ENCODE results near the gene MIEF1. TPM values are rescaled to one million over a fixed set of nuclear protein-coding genes. Genes with fewer than 3 reads are reported as not detected.

The MIEF1 gene
- polyA plus RNA-seq: 9.0 and 9.3 TPM in 2 replicates

DNA sequence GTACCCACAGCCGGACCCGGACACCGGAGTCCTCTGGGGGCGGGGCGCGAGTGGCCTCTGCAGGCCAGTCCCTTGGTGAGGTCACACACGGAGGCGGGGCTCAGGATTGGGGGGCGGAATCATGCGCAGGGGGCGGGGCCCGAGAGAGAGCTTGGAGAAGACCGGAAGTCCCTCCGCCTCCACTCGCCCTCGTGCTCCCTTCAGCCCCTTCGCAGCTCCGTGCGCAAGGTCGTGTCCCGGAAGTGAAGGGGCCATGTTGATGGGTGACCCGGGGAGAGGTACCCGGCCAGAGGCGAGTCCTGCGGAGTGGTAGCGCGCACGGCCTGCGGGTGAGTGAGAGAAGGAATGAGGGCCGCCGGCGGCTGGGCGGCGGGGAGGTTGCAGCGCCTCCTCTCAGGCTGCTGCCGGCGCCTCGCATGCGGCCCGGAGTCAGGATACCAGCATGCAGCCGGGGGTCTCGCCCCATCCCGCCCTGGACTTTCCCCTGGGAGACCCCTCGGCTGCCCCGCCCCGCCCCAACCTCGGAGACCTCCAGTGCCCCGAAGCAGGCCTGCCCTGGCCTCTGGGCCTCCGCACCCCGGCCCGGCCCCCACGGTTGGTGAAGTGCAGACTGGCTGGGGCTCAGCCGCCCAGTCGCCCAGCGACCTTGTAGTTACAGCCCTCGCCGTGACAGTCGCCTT is at the start of gene MIEF1:
TSS of gene MIEF1 (plus strand) at position 182 of the 680 bp plus-strand sequence. CDS start 9,005 bp downstream, outside the sequence.

DNA sequence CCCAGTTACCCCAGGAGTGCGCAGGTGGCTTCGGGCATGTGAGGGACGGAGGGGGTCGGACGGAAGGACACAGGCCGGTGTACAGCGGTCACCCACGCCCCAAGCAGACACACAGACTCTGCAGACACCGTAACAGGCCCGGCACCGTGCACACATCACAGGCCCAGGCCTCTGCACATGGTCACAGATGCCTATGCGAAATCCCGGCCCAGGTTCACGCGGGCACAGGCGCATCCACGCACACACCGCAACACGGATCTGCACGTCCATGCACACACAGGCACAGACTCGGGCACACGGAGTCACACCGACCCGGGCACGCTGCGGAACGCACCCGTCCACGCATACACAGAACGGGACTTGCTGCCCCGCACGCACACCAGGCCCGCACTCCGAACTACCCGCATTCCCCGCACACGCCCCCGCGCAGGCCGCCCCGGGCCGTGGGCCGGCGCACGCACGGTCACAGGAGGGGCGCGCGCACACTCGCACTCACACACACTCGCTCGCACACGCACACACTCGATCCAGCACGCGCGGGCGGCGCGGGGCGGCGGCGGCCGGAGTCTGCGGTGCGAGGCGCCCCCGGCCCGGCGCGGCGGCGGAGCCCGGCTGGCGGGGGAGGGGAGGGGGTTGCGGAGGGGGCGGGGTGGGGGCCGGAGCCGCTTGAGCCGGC is 45.4 kb upstream of the MIEF1 start, which contains the start of gene MGAT3:
TSS of gene MGAT3 (plus strand) at position 491 of the 676 bp plus-strand sequence. CDS start 30,336 bp downstream, outside the sequence.

DNA sequence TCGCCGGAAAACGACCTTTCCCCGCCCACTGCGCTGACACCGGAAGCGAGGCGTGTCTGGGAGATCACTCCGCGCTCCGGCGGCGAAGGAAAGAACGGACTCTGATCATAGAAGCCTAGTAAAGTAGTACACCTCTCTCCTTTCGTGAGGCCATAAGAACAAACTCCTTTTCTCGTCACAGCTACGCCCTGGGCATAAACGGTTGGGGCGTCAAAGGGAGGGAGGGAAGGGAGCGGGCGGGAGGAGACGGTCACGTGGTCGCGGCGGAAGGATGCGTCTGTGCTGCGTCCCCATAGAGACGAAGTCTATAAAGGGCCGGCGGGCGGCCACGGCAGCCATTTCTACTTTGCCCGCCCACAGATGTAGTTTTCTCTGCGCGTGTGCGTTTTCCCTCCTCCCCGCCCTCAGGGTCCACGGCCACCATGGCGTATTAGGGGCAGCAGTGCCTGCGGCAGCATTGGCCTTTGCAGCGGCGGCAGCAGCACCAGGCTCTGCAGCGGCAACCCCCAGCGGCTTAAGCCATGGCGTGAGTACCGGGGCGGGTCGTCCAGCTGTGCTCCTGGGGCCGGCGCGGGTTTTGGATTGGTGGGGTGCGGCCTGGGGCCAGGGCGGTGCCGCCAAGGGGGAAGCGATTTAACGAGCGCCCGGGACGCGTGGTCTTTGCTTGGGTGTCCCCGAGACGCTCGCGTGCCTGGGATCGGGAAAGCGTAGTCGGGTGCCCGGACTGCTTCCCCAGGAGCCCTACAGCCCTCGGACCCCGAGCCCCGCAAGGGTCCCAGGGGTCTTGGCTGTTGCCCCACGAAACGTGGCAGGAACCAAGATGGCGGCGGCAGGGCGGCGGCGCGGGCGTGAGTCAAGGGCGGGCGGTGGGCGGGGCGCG is 18.4 kb downstream of the MIEF1 start, which contains the start of gene ATF4:
TSS of gene ATF4 (plus strand) at position 337 of the 880 bp plus-strand sequence. CDS start 884 bp downstream, outside the sequence.

DNA sequence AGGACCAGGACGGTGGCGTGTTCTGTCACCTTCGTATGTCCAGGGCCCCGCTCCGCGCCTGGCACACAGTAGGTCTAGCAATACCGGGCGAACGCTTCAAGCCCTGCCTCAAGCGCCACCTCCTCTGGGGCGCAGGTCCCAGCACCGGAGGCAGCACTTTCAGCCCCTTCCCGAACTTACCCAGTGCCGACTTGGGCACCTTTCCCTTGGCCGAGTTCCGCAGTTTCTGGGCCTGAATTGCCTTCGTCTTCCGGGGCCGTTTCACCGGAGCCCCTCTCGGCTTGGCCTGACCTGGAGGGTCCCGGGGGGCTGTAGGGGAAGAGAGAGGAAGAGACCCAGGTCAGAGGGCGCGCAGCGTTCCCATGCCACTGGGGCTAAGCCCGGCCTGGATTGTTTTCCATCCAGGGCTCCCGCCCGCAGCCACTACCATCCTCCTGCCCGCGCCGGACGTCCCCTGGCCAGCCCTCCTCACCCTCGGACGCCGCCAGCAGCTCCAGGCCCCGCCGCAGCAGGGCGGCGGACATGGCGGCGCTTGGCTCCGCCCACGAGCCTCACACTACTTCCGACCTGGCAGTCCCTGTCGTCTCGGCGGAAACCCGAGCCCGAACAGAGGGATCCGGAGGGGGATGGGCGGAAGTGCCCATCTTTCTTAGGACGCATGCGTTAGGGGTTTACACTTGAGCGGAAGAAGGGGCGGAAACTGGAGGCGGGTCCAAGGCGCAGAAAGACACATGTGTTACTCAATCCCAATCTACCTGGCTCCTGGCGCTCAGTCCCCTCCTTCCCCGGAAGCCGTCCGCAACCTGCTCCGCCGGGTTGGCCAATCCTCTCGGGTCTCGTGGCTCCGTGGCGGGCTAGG is 30.4 kb downstream of the MIEF1 start, which contains the start of gene RPS19BP1:
TSS of gene RPS19BP1 (minus strand) at position 534 of the 859 bp plus-strand sequence. CDS start at position 524, 10 bp downstream.

Other genes starting within 250 kb of the MIEF1 start
- 223 and 340 TPM in 2 replicates for gene RPL3, start 182.7 kb upstream of the MIEF1 start, polyA plus RNA-seq
- gene SYNGR1, start 152.3 kb upstream of the MIEF1 start, polyA plus RNA-seq: 16.2 and 23.8 TPM in 2 replicates
- gene TAB1, start 102.5 kb upstream of the MIEF1 start, polyA plus RNA-seq: 1.5 and 1.6 TPM in 2 replicates
- gene MGAT3, start 45.3 kb upstream of the MIEF1 start, polyA plus RNA-seq: 3.1 and 3.9 TPM in 2 replicates
- 170 and 218 TPM in 2 replicates for gene ATF4, start 18.3 kb downstream of the MIEF1 start, polyA plus RNA-seq
- gene RPS19BP1, start 30.5 kb downstream of the MIEF1 start, polyA plus RNA-seq: 29.7 and 37.0 TPM in 2 replicates
- 0.09 TPM in 1 of 2 replicates, not detected in the other for gene CACNA1I, start 68.5 kb downstream of the MIEF1 start, polyA plus RNA-seq